Psoas muscle (tissue), 8 donors: ENCODE results near the gene CISTR. TPM values are rescaled to one million over a fixed set of nuclear protein-coding genes. Genes with fewer than 3 reads are reported as not detected.

Source experiments
- ATAC-seq, 4 donors: fragments of 200-7000 bp; cut with Tn5 transposase; one replicate each; pipeline ENCODE4 v1.9.1; 2020; ENCODE audit warnings: moderate library complexity in 3 of 4, mild to moderate bottlenecking in 2 of 4
- DNase-seq, 2 donors: peaks; one replicate each; pipeline ENCODE4 v3.0.0-alpha.2; 2020
- H3K27ac ChIP-seq: fragments of 200-600 bp; one replicate; pipeline ENCODE4 v1.8.0; 2022
- H3K27me3 ChIP-seq, 3 donors: fragments of 200-600 bp in 1 of 3; one replicate each; pipeline versions ENCODE4 v1.6.1 to v1.8.0; 2013 to 2022; ENCODE audit warnings: low read length in 2 of 3, mild to moderate bottlenecking in 2 of 3, moderate library complexity in 1 of 3; ENCODE audit not compliant: insufficient read depth in 3 of 3
- H3K36me3 ChIP-seq, 2 donors: fragments of 200-600 bp in 1 of 2; one replicate each; pipeline versions ENCODE4 v1.6.1 to v1.8.0; 2013 to 2022; ENCODE audit warnings: low read depth in 1 of 2, mild to moderate bottlenecking in 1 of 2, moderate library complexity in 1 of 2; ENCODE audit not compliant: insufficient read depth in 1 of 2
- H3K4me1 ChIP-seq: fragments of 200-600 bp; one replicate; pipeline ENCODE4 v1.8.0; 2022
- H3K4me3 ChIP-seq: fragments of 200-600 bp; one replicate; pipeline ENCODE4 v1.8.0; 2022; ENCODE audit warnings: mild to moderate bottlenecking
- H3K9me3 ChIP-seq: fragments of 200-600 bp; one replicate; pipeline ENCODE4 v1.8.0; 2022
- WGBS, 3 donors: extraction: QIAGEN DNeasy Blood & Tissue Kit; methylation state at CpG; one replicate each; pipeline versions ENCODE4 v1.1.6 to v1.1.7; 2013; 5-methylcytosine and 5-hydroxymethylcytosine counted together
- intact Hi-C, 2 donors: fragments of 100-400 bp; cut with DNase I; formaldehyde crosslinking; loops; one replicate each; pipeline versions ENCODE4 v1.11.0 to v1.14.2; 2022
- long read RNA-seq, 2 donors: library from polyadenylated mRNA; unstranded; transcript quantifications; one replicate each; pipeline ENCODE4 v2.0.0, GENCODE V29; 2021
- polyA plus RNA-seq, 3 donors: library from polyadenylated mRNA; stranded (reverse); fragments of 200-250 nt; gene quantifications; one replicate each; pipeline ENCODE4 v1.2.3, GENCODE V29; 2013
- total RNA-seq, 4 donors: library from RNA; stranded (reverse); fragmentation: NEBNext Ultra II Directional in 2 of 4; extraction: Animal tissue kit (Norgen Biotek cat#: 25700) in 2 of 4; gene quantifications; one replicate each; pipeline versions ENCODE4 v1.2.1 to v1.2.4, GENCODE V29; 2021 to 2023
- TF ChIP-seq, protein P1 (sequence below): fragments of 200-600 bp; IDR thresholded peaks from one replicate; pipeline ENCODE4 v1.8.0; 2022; ENCODE audit warnings: antibody characterized with exemption
- donor health status: healthy with polysubstance abuse.
- donor health status: DM: no; HTN: no; CAD: no; lungs with moderate emphysema.
- donor health status: Bipolar disorder and iron deficiency.
- donor health status: healthy.
- donor health status: DM: yes; HTN: yes; CAD: no.
- donor health status: DM: no; HTN: no; CAD: no.
- donor health status: DM: no; HTN: no; CAD: no.
- donor health status: DM: yes; HTN: yes; CAD: no.

Gene CISTR
- total RNA-seq, result not detected
- polyA plus RNA-seq, result not detected
- long read RNA-seq, donor 1, result 0 reads
- long read RNA-seq, donor 2, result 0 reads

DNA sequence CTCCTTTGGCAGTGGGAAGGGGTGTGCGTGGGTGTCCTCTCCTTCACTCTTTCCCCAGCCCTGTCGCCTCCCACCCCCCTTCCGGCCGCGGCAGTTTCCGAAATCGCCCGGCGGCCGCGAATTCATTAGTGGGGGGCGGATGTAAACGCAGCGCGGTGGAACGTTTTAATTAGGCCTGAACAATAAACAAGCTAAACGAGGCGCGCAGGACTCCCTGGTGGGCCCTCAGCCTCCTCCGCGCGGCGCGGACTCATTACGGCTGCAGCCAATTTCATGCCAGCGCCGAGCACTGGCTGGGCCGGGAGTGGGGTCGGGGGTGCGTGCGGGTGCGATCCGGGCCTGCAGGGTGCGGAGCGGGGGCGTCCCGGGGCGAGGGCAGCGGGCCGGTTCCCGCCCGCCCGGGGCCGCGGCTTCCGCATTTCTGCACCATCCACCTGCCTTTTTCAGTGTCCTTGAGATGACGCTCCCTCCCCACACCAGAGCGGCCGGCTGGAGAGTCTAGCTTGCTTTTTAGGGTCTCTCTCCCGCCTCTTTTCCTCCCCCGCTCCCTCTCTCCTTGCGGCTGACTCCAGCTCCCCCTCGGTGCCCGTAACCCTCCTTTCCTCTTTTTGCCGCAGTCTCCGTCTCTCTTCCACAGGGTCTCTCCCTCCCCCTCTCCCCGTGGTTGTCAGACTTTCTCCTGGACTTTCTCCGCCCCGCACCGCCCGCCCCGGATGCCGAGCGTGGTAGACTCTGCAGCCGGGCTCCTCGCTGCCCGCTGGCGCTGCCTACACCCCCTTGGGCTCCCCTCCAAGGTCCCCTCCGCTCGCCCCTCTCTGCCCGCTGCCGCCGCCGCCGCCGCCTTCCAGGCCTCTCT, at the start of gene CISTR:
Gene CISTR (minus strand): TSS at position 644 of the 856 bp plus-strand sequence.
- TF ChIP-seq, protein P1, sequence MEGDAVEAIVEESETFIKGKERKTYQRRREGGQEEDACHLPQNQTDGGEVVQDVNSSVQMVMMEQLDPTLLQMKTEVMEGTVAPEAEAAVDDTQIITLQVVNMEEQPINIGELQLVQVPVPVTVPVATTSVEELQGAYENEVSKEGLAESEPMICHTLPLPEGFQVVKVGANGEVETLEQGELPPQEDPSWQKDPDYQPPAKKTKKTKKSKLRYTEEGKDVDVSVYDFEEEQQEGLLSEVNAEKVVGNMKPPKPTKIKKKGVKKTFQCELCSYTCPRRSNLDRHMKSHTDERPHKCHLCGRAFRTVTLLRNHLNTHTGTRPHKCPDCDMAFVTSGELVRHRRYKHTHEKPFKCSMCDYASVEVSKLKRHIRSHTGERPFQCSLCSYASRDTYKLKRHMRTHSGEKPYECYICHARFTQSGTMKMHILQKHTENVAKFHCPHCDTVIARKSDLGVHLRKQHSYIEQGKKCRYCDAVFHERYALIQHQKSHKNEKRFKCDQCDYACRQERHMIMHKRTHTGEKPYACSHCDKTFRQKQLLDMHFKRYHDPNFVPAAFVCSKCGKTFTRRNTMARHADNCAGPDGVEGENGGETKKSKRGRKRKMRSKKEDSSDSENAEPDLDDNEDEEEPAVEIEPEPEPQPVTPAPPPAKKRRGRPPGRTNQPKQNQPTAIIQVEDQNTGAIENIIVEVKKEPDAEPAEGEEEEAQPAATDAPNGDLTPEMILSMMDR, result no peak
- WGBS, 3 donors, result 7 to 11% (median 8%) methylated on average over 62 to 76 of the region's 76 CpGs
- Histone ChIP-seq H3K36me3 (no peaks in the 10 kb centered on the region), H3K9me3 (no peaks in the 10 kb centered on the region), H3K4me1 (peaks cover 13% of the 10 kb centered on the region), H3K4me3 (peak within 1 kb of the TSS; percentile 70), H3K27ac (no peak within 1 kb of the TSS), H3K27me3 (peaks cover 0 to 56% (median 19%) of the 10 kb centered on the region in 3 donors)
- intact Hi-C loops, result no loop called here
- DNase-seq (peak; percentile 30 to 58), ATAC-seq (peak; percentile 11 to 42 (median 22))

DNA sequence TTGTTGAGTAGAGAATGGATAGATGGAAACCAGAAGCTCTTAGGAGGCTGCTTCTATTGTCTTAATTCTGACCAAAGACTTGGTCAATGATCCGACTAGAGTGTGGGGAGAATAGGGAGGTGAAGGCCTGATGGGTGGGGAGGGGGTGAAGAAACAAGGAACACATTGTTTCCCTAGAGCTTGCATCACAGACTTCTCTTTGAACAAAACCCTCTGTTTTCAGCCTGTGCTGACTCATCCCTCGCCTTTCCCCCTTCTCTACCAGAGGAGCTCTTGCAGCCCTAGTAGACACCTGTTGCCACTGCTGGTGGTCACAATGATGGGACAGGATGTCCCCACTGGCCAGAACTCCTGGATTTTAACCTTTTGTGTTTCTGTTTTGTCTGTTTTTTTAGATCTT, 46.8 kb upstream of the CISTR start:
- DNase-seq (no peak), ATAC-seq (no peak)
- Histone ChIP-seq H3K4me3 (no peak overlapping the region), H3K27ac (no peak overlapping the region), H3K9me3 (no peaks in the 10 kb centered on the region), H3K27me3 (peaks cover 0 to 32% (median 6%) of the 10 kb centered on the region in 3 donors), H3K36me3 (no peaks in the 10 kb centered on the region), H3K4me1 (no peaks in the 10 kb centered on the region)
- intact Hi-C loops, result no loop called here
- WGBS, 3 donors, result 64 to 80% (median 64%) methylated on average over 2 of the region's 2 CpGs
- TF ChIP-seq, protein P1, result no peak

DNA sequence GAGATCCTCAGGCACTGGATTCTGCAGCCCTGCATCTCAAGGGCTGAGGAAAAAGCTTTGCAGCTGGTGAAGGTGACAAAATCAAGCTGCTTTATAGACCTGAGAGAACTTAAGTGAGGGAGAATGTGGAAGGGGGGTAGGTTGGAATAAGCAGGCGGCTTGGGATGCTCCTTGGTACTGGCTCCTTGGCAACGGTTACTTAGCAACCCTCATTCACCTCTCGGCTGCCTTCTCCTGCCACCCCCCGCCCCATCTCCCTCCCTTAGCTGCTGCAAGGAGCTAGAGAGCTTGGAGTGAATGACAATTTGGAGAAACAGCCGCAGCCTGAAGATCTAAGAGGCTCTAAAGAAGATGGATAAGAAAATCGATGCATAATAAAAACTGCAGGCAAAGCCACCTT, 44.1 kb upstream of the CISTR start:
- H3K27me3 ChIP-seq, result peaks cover 0 to 23% (median 6%) of the 10 kb centered on the region in 3 donors
- no peaks in the 10 kb centered on the region for H3K36me3 ChIP-seq
- TF ChIP-seq, protein P1, result no peak
- no peaks in the 10 kb centered on the region for H3K4me1 ChIP-seq
- no peaks in the 10 kb centered on the region for H3K9me3 ChIP-seq
- H3K4me3 ChIP-seq, result no peak overlapping the region
- no peak overlapping the region for H3K27ac ChIP-seq
- intact Hi-C loops, result no loop called here
- no peak for ATAC-seq
- 46 to 51% (median 47%) methylated on average over 6 of the region's 6 CpGs for WGBS, 3 donors
- no peak for DNase-seq

DNA sequence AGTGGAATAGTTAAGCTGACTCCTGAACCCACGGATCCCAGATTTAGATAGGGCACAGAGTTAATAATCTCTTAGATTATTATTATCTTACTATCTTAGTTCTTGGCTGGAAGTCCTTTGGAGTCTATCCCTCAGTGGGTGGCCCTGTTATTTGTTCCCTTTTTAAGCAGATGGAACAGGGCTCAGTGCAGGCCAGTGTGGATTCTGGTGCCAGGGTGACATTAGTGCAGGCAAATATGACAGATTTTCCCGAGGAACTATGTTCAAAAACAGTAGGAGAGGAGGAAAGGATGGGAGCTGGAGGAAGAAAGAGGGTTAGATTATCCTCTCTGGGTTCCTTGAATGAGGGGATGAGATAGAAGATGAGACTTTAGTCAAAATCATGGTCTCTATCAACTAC, 41.4 kb upstream of the CISTR start:
- H3K27ac ChIP-seq, result no peak overlapping the region
- H3K9me3 ChIP-seq, result no peaks in the 10 kb centered on the region
- ATAC-seq (no peak), DNase-seq (no peak)
- no peaks in the 10 kb centered on the region for H3K36me3 ChIP-seq
- intact Hi-C loops, result loop anchor here in 1 of 2 donors (5.0 kb wide), 1 partner anchor 174 kb away; no protein-coding TSS in a partner anchor
- no peaks in the 10 kb centered on the region for H3K4me1 ChIP-seq
- TF ChIP-seq, protein P1, result no peak
- H3K27me3 ChIP-seq, result peaks cover 0 to 27% (median 6%) of the 10 kb centered on the region in 3 donors
- WGBS, 3 donors, result 40 to 58% (median 53%) methylated on average over 2 of the region's 2 CpGs
- no peak overlapping the region for H3K4me3 ChIP-seq
